Stomach (tissue), 4 donors: ENCODE data around the gene ACKR3.

ENCODE experiments used
- CTCF ChIP-seq, 7 experiments: fragments of 450-650 bp in 4 of 7; fragments of 200-600 bp in 3 of 7; sonication (generic) in 3 of 7; IDR thresholded peaks; one replicate each; pipeline ENCODE4 v1.5.1; 2016 to 2019; ENCODE audit warnings: antibody characterized with exemption in 7 of 7, control low read depth in 2 of 7, mild to moderate bottlenecking in 1 of 7
- POLR2A ChIP-seq, 4 donors: fragments of 450-650 bp; IDR thresholded peaks; one replicate each; pipeline ENCODE4 v1.6.1; 2016; ENCODE audit warnings: antibody characterized with exemption in 4 of 4, control low read depth in 2 of 4, mild to moderate bottlenecking in 1 of 4, moderate library complexity in 1 of 4

GRCh38 chr2:236558993-236559978 lies 10.3 kb upstream of the ACKR3 start:
- TF ChIP-seq POLR2A (IDR thresholded peaks at IDR 0.05) (no peak), CTCF (IDR thresholded peaks at IDR 0.05) (no peak)
